GM12891 (cell line): ENCODE results near the gene PCSK4.
A peak's percentile ranks its signal among the peaks of the same experiment; 100 is the strongest.
"Not testable (repeated sequence)": the region's sequence is repeated elsewhere in the genome, so short reads cannot be mapped to it uniquely, and the experiment has no call there.

Experiments used
- DNase-seq: peaks from one replicate; pipeline ENCODE4 v3.0.0; 2011; ENCODE audit warnings: low spot score; ENCODE audit not compliant: insufficient read length
- FAIRE-seq: peaks from 2 replicates; lab custom pipeline; 2011; peaks lifted over from hg19 to GRCh38; lab: Jason Lieb, UNC
- PAX5 ChIP-seq: IDR thresholded peaks from 2 replicates; pipeline ENCODE4 v1.6.1; 2011; ENCODE audit warnings: low read length, moderate library complexity, mild to moderate bottlenecking; ENCODE audit not compliant: insufficient read depth, severe bottlenecking
- POLR2A ChIP-seq: IDR thresholded peaks from 2 replicates; pipeline ENCODE4 v1.6.1; 2011; ENCODE audit warnings: low read depth, low read length, control low read depth
- POLR2AphosphoS5 ChIP-seq: IDR thresholded peaks from 2 replicates; pipeline ENCODE4 v1.6.1; 2011; ENCODE audit warnings: low read depth, low read length, control low read depth
- POU2F2 ChIP-seq: IDR thresholded peaks from 2 replicates; pipeline ENCODE4 v1.6.1; 2011; ENCODE audit warnings: low read depth, mild to moderate bottlenecking, control low read depth, low read length, moderate library complexity
- SPI1 ChIP-seq: IDR thresholded peaks from 2 replicates; pipeline ENCODE4 v1.6.1; 2011; ENCODE audit warnings: low read depth, low read length, control low read depth
- TAF1 ChIP-seq: IDR thresholded peaks from 2 replicates; pipeline ENCODE4 v1.6.1; 2011; ENCODE audit warnings: low read depth, low read length, control low read depth

PCSK4 gene

DNA sequence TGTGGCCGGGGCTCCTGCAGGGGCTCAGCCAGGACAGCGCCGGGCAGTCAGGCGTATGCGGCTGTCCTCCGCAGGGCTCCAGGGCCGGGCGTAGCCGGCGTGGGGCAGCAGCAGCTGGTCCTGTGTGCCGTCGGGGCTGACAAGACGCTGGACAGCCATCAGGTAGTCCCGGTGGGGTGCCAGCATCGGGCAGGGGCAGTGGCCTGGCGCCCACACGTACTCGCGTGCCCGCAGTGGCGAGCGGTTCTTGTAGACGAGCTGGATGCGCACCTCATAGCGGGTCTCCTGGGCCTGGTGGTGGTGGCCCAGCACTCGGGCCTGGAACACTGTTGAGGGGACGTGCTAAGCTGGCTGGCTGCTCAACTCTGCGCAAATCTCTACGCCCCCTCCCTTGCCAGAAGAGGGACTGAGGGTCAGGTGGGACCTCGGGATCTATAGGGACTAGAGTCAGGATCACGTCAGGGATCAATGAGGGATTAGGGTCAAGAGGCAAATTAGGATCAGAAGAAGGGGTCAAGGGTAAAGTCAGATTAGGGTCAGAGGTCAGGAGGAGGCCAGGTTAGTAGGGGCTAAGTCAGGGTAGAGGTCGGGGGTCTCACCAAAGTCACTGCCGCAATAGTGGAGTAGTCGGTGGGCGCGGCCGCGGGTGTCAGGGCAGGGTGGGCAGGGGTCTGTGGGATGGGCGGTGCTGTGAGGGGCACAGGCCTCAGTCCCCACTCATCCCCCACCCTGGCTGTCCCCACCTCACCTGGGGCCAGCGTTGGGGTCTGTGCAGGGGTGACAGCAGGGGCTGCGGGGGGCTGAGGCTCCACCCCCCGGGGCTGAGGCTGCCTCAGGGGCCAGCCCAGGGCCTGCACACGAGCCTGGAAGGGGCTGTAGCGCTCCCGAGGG, 16.1 kb upstream of the PCSK4 start:
- TF ChIP-seq POLR2AphosphoS5 (no peak), TAF1 (no peak), PAX5 (no peak), POLR2A (no peak), POU2F2 (no peak), SPI1 (no peak)
- FAIRE-seq, result no peak
- no peak for DNase-seq

DNA sequence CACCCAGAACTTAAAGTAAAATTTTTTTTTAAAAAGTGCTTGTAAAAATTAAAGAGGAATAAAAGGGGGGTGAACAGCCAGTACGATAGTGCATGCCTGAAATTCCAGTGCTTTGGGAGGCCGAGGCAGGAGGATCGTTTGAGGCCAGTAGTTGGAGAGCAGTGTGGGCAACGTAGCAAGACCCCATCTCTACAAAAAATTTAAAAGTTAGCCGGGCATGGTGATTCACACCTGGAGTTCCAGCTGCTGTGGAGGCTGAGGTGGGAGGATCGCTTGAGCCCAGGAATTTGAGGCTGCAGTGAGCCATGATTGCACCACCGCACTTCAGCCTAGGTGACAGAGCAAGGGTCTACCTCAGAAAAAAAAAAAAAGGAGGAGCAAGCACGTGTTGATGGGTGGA, 14.9 kb upstream of the PCSK4 start:
- no peak for TF ChIP-seq POU2F2
- no peak for TF ChIP-seq PAX5
- DNase-seq (no peak), FAIRE-seq (no peak)

DNA sequence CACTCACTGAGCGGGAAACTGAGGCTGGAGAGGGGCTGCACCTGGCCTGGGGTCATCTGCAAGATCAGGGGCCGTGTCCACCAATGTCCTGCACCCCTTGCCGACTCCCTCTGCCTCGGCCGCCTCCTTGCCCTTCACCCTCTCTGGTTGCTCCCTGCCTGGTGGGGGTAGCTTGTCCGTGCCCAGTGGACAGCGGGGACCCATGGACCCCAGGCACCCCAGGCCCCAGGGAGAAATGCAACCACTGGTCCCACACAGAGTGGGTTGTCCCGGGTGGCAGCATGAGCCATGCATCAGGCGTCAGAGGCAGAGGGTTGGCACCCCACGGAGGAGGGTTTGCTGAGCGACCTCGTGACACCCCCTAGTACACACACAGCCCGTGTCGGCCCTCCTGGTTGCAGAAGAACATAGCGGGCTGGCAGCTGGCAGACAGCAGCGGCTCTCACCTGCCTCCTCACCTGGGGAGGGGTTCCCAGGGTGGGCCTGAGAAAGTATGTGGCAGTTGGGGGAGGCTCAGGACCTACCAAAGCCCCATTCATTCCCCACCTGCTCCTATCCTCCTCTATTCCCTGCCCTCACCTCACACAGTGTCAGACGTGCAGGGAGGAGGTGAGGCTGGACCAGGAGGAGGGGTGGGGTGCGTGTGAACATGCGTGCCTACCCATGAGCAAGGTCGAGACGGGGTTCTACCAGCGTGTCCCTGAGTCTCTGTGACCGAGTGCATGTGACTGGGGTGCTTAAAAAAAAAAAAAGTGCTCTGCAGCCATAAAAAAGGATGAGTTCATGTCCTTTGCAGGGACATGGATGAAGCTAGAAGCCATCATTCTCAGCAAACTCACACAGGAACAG, 14.0 kb upstream of the PCSK4 start:
- TF ChIP-seq POLR2AphosphoS5 (no peak), POU2F2 (no peak), TAF1 (no peak), SPI1 (no peak), POLR2A (no peak), PAX5 (no peak)
- FAIRE-seq (no peak), DNase-seq (no peak)

DNA sequence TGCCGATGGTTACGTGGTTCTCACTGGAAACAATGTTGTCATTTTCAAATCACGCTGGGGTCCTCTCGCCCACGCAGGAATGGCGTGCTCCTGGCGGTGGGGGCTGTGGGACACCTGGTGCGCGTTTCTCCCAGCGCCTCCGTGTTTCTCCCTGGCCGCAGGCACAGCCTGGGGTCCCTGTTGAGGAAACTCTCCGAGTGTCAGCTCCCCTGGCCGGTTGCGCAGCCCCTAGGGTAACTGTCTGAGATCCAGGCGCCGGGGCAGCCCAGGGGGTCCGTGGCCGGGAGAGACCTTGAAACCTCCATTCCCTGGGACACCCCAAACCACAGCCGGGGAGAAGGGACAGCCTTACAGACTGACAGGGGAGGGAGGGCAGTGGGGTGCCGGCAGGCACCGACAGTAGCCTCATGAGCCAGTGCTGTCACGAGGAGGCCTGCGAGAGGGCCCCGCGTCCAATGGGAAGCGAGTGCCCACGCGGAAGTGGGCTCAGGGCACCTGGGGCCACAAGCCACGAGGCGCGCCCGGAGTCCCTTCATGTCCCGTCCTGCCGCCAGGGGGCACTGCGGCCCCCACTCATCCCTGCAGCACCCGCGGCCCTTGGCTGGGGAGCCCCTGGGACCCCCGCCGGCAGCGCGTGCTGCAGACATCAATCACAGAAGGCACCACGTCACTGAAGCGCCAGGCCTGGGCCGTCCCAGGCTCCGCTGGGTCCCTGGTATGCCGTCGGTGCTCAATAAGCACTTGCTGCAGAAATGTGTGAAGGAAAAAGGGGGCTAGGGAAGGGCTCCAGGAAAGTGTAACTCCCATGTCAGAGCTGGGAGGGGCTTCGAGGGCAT, 13.2 kb upstream of the PCSK4 start:
- TF ChIP-seq POU2F2 (no peak), TAF1 (no peak), SPI1 (0 out of 2 replicates have a peak, but pooled peaks have one; percentile 27)
- peak; percentile 74 for DNase-seq
- peak; percentile 52 for FAIRE-seq

DNA sequence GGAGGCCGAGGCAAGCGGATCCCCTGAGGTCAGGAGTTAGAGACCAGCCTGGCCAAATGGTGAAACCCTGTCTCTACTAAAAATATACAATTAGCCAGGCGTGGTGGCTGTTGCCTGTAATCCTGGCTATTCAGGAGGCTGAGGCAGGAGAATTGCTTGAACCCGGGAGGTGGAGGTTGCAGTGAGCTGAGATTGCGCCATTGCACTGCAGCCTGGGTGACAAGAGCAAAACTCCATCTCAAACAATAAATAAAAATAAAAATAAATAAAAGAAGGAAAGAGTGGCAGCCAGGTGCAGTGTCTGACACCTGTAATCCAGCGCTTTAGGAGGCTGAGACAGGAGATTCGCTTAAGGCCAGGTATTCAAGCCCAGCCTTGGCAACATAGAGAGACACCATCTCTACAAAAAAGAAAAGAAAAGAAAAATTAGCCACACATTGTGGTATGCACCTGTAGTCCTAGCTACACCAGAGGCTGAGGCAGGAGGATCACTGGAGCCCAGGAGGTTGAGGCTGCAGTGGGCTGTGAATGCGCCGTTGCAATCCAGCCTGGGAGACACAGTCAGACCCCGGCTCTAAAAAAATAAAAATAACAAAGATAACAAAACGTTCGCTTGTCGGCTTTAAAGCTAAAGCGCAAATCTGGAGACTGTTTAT, 12.4 kb upstream of the PCSK4 start:
- no peak for DNase-seq
- TF ChIP-seq POU2F2 (no peak), TAF1 (no peak), PAX5 (no peak), POLR2AphosphoS5 (no peak), POLR2A (no peak), SPI1 (no peak)
- no peak for FAIRE-seq

DNA sequence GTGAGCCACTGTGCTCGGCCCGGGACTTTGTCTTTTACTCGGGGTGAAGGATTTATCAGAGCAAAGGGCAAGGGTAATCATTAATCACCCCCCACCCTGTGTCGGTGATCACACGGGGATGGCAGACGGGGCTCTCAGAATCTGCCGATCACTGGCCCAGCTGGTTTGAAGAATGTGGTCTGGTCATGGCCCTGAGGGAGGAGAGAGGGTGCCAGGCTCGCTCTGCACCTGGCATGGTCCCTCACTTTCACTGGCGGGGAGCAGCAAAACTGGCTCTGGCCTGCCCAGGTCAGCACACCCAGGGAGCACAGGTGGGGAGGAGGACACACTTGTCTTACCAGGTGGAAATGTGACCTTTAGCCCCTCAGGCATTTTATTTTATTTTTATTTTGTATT, 11.0 kb upstream of the PCSK4 start:
- TF ChIP-seq POLR2AphosphoS5, result no peak
- TF ChIP-seq PAX5, result no peak
- no peak for FAIRE-seq
- DNase-seq, result no peak

DNA sequence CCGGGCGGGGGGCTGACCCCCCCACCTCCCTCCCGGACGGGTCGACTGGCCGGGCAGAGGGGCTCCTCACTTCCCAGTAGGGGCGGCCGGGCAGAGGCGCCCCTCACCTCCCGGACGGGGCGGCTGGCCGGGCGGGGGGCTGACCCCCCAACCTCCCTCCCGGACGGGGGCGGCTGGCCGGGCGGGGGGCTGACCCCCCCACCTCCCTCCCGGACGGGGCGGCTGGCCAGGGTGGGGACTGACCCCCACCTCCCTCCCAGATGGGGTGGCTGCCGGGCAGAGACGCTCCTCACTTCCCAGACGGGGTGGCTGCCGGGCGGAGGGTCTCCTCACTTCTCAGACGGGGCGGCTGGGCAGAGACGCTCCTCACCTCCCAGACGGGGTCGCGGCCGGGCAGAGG, 9.1 kb upstream of the PCSK4 start:
- FAIRE-seq, result not testable (repeated sequence)

DNA sequence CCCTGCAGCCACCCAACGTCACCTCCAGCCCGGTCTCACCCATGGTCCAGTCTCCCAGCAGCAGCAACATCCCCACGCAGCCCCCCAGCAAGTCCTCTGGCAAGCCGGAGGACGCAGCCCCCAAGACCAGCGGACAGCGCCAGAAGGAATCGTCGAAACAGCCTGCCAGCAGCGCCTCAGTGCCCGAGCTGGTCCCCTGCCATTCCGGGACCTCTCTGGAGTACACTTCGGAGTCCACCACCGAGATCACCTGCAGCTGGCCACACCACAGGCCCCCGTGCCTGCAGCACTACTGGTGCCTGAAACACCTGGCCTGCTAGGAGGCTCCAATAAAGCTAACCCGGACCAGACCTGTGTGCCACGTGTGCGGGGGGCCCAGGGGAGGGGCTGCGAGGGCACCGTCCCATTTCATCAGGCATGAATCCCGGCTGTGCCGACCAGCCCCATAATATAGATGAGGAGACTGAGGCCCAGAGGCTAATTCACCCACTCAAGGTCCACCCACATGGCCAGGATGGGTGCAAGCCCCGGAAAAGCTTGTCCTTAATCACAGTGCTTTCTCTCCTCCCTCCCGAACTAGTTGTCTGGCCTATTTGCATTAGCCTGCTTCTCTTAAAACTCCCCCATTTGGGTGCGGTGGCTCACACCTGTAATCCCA, 7.6 kb upstream of the PCSK4 start:
- TF ChIP-seq POU2F2 (no peak), POLR2AphosphoS5 (no peak), TAF1 (no peak), SPI1 (no peak), POLR2A (no peak), PAX5 (no peak)
- FAIRE-seq (no peak), DNase-seq (no peak)

More for the DNA sequence above, 9.1 kb upstream of the PCSK4 start:
- not testable (repeated sequence) for DNase-seq

DNA sequence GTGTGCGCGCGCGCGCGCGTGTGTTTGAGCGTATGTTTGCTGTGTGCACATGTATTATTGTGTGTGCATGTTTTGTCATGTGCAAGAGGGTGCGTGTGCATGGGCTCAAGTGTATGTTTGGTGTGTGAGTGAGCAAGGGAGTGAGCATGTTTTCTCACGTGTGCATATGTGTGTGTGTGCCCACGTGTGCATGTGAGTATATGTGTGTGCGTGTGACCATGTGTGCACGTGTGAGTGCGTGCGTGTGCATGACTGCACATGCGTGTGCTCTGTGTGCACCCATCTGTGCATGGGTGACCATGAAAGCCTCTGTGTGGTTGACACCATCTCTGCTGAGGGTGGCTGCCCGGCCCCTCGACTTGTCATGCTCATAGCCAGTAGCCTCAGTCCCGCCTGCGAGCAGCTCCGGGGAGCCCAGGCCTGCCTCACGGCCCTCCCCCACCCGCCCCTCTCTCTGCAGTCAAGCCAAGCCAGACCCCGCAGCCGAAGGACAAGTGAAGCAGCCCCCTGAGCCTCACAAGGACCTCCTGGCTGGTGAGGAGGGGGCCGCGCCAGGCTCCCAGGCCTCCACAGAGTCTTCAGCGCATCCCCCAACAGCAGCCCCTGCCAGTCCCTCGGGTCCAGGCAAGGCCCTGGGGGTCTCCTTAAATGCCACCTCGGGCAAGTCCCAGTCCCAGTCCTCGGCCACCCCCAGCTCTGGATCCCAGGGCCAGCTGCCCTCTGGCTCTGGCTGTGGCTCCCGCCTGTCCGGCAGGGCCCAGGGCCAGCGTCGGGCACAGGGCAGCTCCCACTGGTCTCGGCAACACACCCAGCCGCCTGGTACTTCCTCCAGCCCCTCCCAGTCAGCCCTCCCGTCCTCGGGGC, 6.8 kb upstream of the PCSK4 start:
- FAIRE-seq (no peak), DNase-seq (no peak)
- TF ChIP-seq TAF1 (no peak), POU2F2 (no peak), PAX5 (no peak), POLR2A (no peak), POLR2AphosphoS5 (no peak), SPI1 (no peak)
